ENCODE data around the gene PLD1.

The PLD1 gene

GRCh38 chr3:171649911-171650592 lies 160.2 kb downstream of the PLD1 start:
- DNase-seq (ENCODE audit: low spot score), result no peak
- TF ChIP-seq CTCF (IDR thresholded peaks at IDR 0.05), result no peak
- peak overlapping the region in 1 of 2 donors; percentile 1 for H3K27ac ChIP-seq

DNA sequence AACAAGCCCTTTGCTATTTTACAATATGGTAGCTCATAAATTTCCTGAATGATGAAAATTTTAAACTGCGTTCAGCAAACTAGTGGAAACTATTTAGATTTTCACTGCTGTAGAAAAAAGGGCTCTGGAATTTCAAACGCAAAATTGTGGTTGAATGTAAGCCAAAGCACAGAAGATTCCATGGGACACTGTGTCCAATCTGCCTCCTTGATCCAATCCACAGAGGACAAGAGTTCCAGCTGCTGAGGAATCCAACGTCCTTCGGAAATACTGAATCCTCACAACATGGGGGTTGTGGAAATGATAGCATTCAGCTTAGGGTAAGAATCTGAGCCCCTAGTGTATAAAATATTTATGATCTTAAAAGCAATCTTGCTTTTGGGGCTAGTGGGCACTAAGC lies 161.0 kb downstream of the PLD1 start:
- H3K27ac ChIP-seq, result no peak overlapping the region
- TF ChIP-seq CTCF (IDR thresholded peaks at IDR 0.05), result no peak
- DNase-seq (ENCODE audit: low spot score), result no peak
- H3K4me3 ChIP-seq, result no peak overlapping the region

More at GRCh38 chr3:171649911-171650592, 160.2 kb downstream of the PLD1 start:
- no peak overlapping the region for H3K4me3 ChIP-seq

GRCh38 chr3:171648069-171648468 lies 162.2 kb downstream of the PLD1 start:
- H3K4me3 ChIP-seq, result no peak overlapping the region
- H3K27ac ChIP-seq, result no peak overlapping the region
- TF ChIP-seq CTCF (IDR thresholded peaks at IDR 0.05), result no peak
- no peak for DNase-seq (ENCODE audit: low spot score)

DNA sequence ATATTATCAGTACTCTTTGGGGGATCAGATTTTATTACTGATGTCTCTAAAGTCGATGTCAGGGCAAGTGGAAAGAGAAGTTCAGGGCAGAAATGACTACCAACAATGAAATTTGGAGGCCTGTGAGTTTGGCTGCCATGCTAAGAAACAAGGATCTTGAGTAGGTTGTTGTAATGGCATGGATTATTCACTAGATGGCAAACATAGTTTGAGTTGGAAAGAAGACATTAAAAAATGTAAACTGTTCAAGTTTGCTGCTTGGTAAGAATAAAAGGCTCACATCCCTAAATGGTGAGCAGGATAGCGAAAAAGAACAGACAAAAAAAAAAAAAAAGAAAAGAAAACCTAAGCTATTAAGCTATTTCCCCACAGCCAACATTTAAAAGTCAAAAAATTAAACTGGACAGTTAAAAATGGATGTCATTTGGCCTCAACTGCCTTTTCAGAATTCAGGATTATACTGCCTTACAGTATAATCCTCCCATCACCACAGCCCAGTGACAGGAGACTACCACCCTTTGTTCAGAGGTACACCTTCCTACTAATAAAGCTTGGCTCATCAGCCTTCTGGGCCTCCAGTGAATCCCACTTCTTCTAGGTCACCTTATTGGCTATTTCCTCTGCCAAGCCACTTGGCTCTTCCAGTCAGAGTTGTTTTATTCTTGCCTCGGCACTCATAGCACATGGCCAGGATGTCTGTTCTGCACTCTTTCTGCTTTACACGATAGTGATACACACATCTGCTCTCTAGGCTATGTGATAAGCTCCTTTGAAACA lies 163.7 kb downstream of the PLD1 start:
- Histone ChIP-seq H3K4me3 (no peak overlapping the region), H3K27ac (no peak overlapping the region)
- peak; percentile 70 for TF ChIP-seq CTCF (IDR thresholded peaks at IDR 0.05)
- DNase-seq (ENCODE audit: low spot score), result no peak

GRCh38 chr3:171644681-171645080 lies 165.6 kb downstream of the PLD1 start:
- DNase-seq (ENCODE audit: low spot score), result no peak
- Histone ChIP-seq H3K27ac (no peak overlapping the region), H3K4me3 (no peak overlapping the region)
- TF ChIP-seq CTCF (IDR thresholded peaks at IDR 0.05), result no peak

DNA sequence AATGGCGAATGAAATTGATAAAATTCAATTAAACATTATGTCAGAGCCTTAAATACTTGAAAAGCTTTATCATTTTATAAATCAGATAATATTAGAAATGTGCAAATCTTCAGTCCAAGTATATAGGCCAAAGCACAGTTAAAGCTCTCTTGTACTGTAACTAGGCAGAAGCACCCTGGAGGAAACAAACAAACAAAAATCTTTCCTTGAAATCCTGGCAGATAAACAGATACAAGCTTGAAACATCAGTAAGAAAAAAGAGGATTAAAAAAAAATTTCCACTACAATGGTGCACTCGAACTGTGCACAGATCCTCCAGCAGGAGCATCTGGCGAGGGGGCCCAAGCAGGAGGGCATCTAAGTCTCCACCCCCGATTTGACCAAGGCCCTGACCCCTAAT lies 166.6 kb downstream of the PLD1 start:
- Histone ChIP-seq H3K27ac (no peak overlapping the region), H3K4me3 (no peak overlapping the region)
- TF ChIP-seq CTCF (IDR thresholded peaks at IDR 0.05), result no peak
- DNase-seq (ENCODE audit: low spot score), result no peak

- DNase-seq (ENCODE audit: low spot score), result no peak
- no peak overlapping the region for H3K4me3 ChIP-seq
- TF ChIP-seq CTCF (IDR thresholded peaks at IDR 0.05), result no peak
Measured at GRCh38 chr3:171643033-171643432, 167.2 kb downstream of the PLD1 start.

More at GRCh38 chr3:171643033-171643432, 167.2 kb downstream of the PLD1 start:
- no peak overlapping the region for H3K27ac ChIP-seq
